Common myeloid progenitor, CD34-positive (primary cell): ENCODE results near the gene EXOC3L4.

ENCODE experiments used
- CTCF ChIA-PET: fragments of 350-600 bp; sonication (Branson Sonifier 250); formaldehyde crosslinking; loops from one replicate; lab custom pipeline; 2021; ENCODE audit warnings: antibody characterized with exemption; lab: Charles Lee
- POLR2A ChIA-PET: fragments of 350-600 bp; sonication (Branson Sonifier 250); formaldehyde crosslinking; loops from one replicate; lab custom pipeline; 2021; ENCODE audit warnings: antibody characterized with exemption; lab: Charles Lee
- DNase-seq, 3 donors: peaks; one replicate each; pipeline versions ENCODE4 v3.0.0 to v3.0.0-alpha.2; 2013
- H3K27ac ChIP-seq, 2 experiments: 1 replicate in 1 of 2; 2 replicates in 1 of 2; pipeline ENCODE4 v1.7.0; 2013; ENCODE audit warnings: inconsistent platforms in 2 of 2, low read length in 2 of 2, mild to moderate bottlenecking in 2 of 2, low read depth in 1 of 2, moderate library complexity in 1 of 2; ENCODE audit not compliant: severe bottlenecking in 2 of 2, insufficient read depth in 1 of 2, poor library complexity in 1 of 2
- H3K27me3 ChIP-seq, 5 experiments: replicated peaks in 2 of 5; 1 replicate in 3 of 5; 2 replicates in 2 of 5; pipeline versions ENCODE4 v1.6.1 to v1.7.0; 2013; ENCODE audit warnings: low read length in 4 of 5, mild to moderate bottlenecking in 2 of 5, moderate library complexity in 2 of 5, inconsistent platforms in 1 of 5; ENCODE audit not compliant: insufficient read depth in 5 of 5, control insufficient read depth in 4 of 5
- H3K36me3 ChIP-seq, 4 experiments: 1 replicate in 2 of 4; 2 replicates in 2 of 4; pipeline versions ENCODE4 v1.6.1 to v1.7.0; 2013; ENCODE audit warnings: low read length in 3 of 4, control low read depth in 1 of 4, mild to moderate bottlenecking in 1 of 4; ENCODE audit not compliant: control insufficient read depth in 4 of 4, insufficient read depth in 4 of 4
- H3K4me1 ChIP-seq, 4 experiments: 1 replicate in 3 of 4; 2 replicates in 1 of 4; pipeline versions ENCODE4 v1.6.1 to v1.7.1; 2013; ENCODE audit warnings: low read length in 3 of 4, mild to moderate bottlenecking in 3 of 4, control low read depth in 1 of 4, inconsistent platforms in 1 of 4, moderate library complexity in 1 of 4; ENCODE audit not compliant: control insufficient read depth in 4 of 4, insufficient read depth in 4 of 4; ENCODE audit errors: control extremely low read depth in 1 of 4
- H3K4me3 ChIP-seq, 7 experiments: 1 replicate in 4 of 7; 2 replicates in 3 of 7; pipeline versions ENCODE4 v1.5.1 to v1.7.0; 2013; ENCODE audit warnings: mild to moderate bottlenecking in 7 of 7, low read length in 6 of 7, moderate library complexity in 6 of 7, inconsistent platforms in 2 of 7, low read depth in 2 of 7, control low read depth in 1 of 7; ENCODE audit not compliant: insufficient read depth in 4 of 7, control insufficient read depth in 1 of 7; ENCODE audit errors: extremely low read depth in 1 of 7
- H3K9me3 ChIP-seq, 5 experiments: 1 replicate in 4 of 5; 2 replicates in 1 of 5; pipeline versions ENCODE4 v1.6.1 to v1.7.1; 2013; ENCODE audit warnings: low read length in 4 of 5, mild to moderate bottlenecking in 2 of 5, inconsistent platforms in 1 of 5, low read depth in 1 of 5, moderate library complexity in 1 of 5; ENCODE audit not compliant: control insufficient read depth in 4 of 5, insufficient read depth in 2 of 5; ENCODE audit errors: control extremely low read depth in 1 of 5
- WGBS: methylation state at CpG from one replicate; pipeline ENCODE4 v1.1.5; 2013; ENCODE audit not compliant: insufficient coverage; 5-methylcytosine and 5-hydroxymethylcytosine counted together

The EXOC3L4 gene

GRCh38 chr14:103137689-103138300, 43.3 kb downstream of the EXOC3L4 start:
- Histone ChIP-seq H3K4me1 (peaks cover 0 to 14% (median 7%) of the 10 kb centered on the region in 4 experiments), H3K4me3 (no peak overlapping the region), H3K27ac (no peak overlapping the region), H3K9me3 (no peaks in the 10 kb centered on the region), H3K27me3 (peaks cover 0 to 32% (median 6%) of the 10 kb centered on the region in 5 experiments), H3K36me3 (peaks cover 6 to 31% (median 20%) of the 10 kb centered on the region in 4 experiments)
- no peak for DNase-seq
- 96% methylated on average over 18 of the region's 22 CpGs for WGBS
- POLR2A ChIA-PET, result interaction anchor here (1.1 kb wide), 1 partner anchor 33 kb away, joined by 7 read pairs; no protein-coding TSS in a partner anchor
- CTCF ChIA-PET, result interaction anchor here (0.9 to 13.8 kb wide), 3 partner anchors 14 to 49 kb away, joined by 3 to 179 read pairs (median 4); no protein-coding TSS in a partner anchor

- CTCF ChIA-PET, result interaction anchor here (0.6 to 13.8 kb wide), 2 partner anchors 37 to 442 kb away, joined by 4 to 179 read pairs; no protein-coding TSS in a partner anchor
- no peaks in the 10 kb centered on the region for H3K9me3 ChIP-seq
- H3K27ac ChIP-seq, result no peak overlapping the region
- peaks cover 2 to 24% (median 15%) of the 10 kb centered on the region in 4 experiments for H3K36me3 ChIP-seq
- H3K27me3 ChIP-seq, result peaks cover 0 to 39% (median 6%) of the 10 kb centered on the region in 5 experiments
- 43% methylated on average over 55 of the region's 66 CpGs for WGBS
- no peak for DNase-seq
- H3K4me1 ChIP-seq, result peaks cover 0 to 14% (median 7%) of the 10 kb centered on the region in 4 experiments
- no peak overlapping the region for H3K4me3 ChIP-seq
- POLR2A ChIA-PET, result no interaction called here
Observed at GRCh38 chr14:103138301-103139131, 44.0 kb downstream of the EXOC3L4 start.

GRCh38 chr14:103139132-103140025, 44.9 kb downstream of the EXOC3L4 start:
- POLR2A ChIA-PET, result no interaction called here
- CTCF ChIA-PET, result interaction anchor here (0.6 to 13.8 kb wide), 3 partner anchors 9 to 443 kb away, joined by 4 to 179 read pairs (median 11); no protein-coding TSS in a partner anchor
- Histone ChIP-seq H3K27me3 (peaks cover 0 to 39% (median 6%) of the 10 kb centered on the region in 5 experiments), H3K36me3 (peaks cover 0 to 16% (median 10%) of the 10 kb centered on the region in 4 experiments), H3K4me3 (no peak overlapping the region), H3K9me3 (no peaks in the 10 kb centered on the region), H3K4me1 (peaks cover 0 to 14% (median 7%) of the 10 kb centered on the region in 4 experiments), H3K27ac (no peak overlapping the region)
- WGBS, result 88% methylated on average over 26 of the region's 29 CpGs
- no peak for DNase-seq

- Histone ChIP-seq H3K9me3 (no peaks in the 10 kb centered on the region), H3K4me1 (peaks cover 0 to 14% (median 7%) of the 10 kb centered on the region in 4 experiments), H3K27ac (no peak overlapping the region), H3K36me3 (peaks cover 0 to 5% (median 2%) of the 10 kb centered on the region in 4 experiments), H3K4me3 (no peak overlapping the region), H3K27me3 (peaks cover 0 to 39% (median 6%) of the 10 kb centered on the region in 5 experiments)
- 70% methylated on average over 8 of the region's 12 CpGs for WGBS
- ChIA-PET CTCF (interaction anchor here (0.6 to 13.8 kb wide), 8 partner anchors 10 to 83 kb away, joined by 3 to 179 read pairs (median 4); partner anchors contain the start of gene LBHD2), POLR2A (interaction anchor here (1.0 to 1.3 kb wide), 2 partner anchors 36 to 37 kb away, joined by 4 read pairs; no protein-coding TSS in a partner anchor)
- DNase-seq, result peak in 2 of 3 donors; percentile 25 to 30
Observed at GRCh38 chr14:103140316-103141109, 46.0 kb downstream of the EXOC3L4 start.

- WGBS, result 24% methylated on average over 6 of the region's 8 CpGs
- peak; percentile 58 to 75 (median 71) for DNase-seq
- no peak overlapping the region for H3K4me3 ChIP-seq
- ChIA-PET CTCF (interaction anchor here (0.6 to 13.8 kb wide), 8 partner anchors 11 to 83 kb away, joined by 3 to 179 read pairs (median 4); partner anchors contain the start of gene LBHD2), POLR2A (interaction anchor here (1.0 to 1.3 kb wide), 2 partner anchors 36 to 38 kb away, joined by 4 read pairs; no protein-coding TSS in a partner anchor)
- H3K27me3 ChIP-seq, result peaks cover 0 to 39% (median 6%) of the 10 kb centered on the region in 5 experiments
- H3K27ac ChIP-seq, result no peak overlapping the region
- H3K9me3 ChIP-seq, result no peaks in the 10 kb centered on the region
- H3K36me3 ChIP-seq, result no peaks in the 10 kb centered on the region
- H3K4me1 ChIP-seq, result peaks cover 0 to 14% (median 7%) of the 10 kb centered on the region in 4 experiments
Observed at GRCh38 chr14:103141117-103141796, 46.7 kb downstream of the EXOC3L4 start.
